ENCODE results near the gene CCDC85A. TPM values are rescaled to one million over a fixed set of nuclear protein-coding genes. Genes with fewer than 3 reads are reported as not detected.

Gene CCDC85A
- total RNA-seq, 4 donors from 2014 or later, result 0.42 to 2.1 (median 1.3) TPM

GRCh38 chr2:56335101-56335500 is 151.3 kb downstream of the CCDC85A start:
- no peak for DNase-seq
- no peaks in the 10 kb centered on the region for H3K4me1 ChIP-seq
- intact Hi-C loops (cut with DNase I), result no loop called here
- no peak for TF ChIP-seq POLR2A (IDR thresholded peaks at IDR 0.05)
- TF ChIP-seq, protein P1, sequence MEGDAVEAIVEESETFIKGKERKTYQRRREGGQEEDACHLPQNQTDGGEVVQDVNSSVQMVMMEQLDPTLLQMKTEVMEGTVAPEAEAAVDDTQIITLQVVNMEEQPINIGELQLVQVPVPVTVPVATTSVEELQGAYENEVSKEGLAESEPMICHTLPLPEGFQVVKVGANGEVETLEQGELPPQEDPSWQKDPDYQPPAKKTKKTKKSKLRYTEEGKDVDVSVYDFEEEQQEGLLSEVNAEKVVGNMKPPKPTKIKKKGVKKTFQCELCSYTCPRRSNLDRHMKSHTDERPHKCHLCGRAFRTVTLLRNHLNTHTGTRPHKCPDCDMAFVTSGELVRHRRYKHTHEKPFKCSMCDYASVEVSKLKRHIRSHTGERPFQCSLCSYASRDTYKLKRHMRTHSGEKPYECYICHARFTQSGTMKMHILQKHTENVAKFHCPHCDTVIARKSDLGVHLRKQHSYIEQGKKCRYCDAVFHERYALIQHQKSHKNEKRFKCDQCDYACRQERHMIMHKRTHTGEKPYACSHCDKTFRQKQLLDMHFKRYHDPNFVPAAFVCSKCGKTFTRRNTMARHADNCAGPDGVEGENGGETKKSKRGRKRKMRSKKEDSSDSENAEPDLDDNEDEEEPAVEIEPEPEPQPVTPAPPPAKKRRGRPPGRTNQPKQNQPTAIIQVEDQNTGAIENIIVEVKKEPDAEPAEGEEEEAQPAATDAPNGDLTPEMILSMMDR (IDR thresholded peaks at IDR 0.05), result no peak
- H3K27ac ChIP-seq, result no peak overlapping the region
- WGBS, 2 donors, result 76 to 79% methylated on average over 3 of the region's 3 CpGs
- no peak overlapping the region for H3K4me3 ChIP-seq
- no peaks in the 10 kb centered on the region for H3K36me3 ChIP-seq
- no peaks in the 10 kb centered on the region for H3K27me3 ChIP-seq
- H3K9me3 ChIP-seq, result no peaks in the 10 kb centered on the region

DNA sequence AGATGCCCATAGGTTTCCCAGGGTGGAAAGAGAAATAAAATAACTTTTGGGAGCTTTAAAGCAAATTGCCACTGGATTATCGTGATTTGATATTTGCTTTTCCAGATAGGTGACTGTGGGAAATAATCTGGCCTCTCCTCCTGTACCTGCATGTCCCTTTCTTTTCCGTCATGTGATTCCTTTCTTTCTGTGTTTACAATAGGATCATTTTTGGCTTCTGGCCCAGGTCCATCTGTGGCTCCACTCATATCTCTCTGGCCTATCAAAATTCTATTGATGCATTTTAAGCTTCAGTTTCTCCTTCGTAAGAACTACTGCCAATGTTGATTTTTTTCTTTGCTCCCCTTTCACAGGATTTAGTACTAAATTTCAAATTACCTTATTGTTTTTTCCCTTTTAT is 153.6 kb downstream of the CCDC85A start:
- Histone ChIP-seq H3K9me3 (no peaks in the 10 kb centered on the region), H3K4me1 (no peaks in the 10 kb centered on the region), H3K36me3 (no peaks in the 10 kb centered on the region), H3K27me3 (no peaks in the 10 kb centered on the region), H3K4me3 (no peak overlapping the region), H3K27ac (no peak overlapping the region)
- no peak for TF ChIP-seq POLR2A (IDR thresholded peaks at IDR 0.05)
- TF ChIP-seq, protein P1 (IDR thresholded peaks at IDR 0.05), result no peak
- intact Hi-C loops (cut with DNase I), result no loop called here
- 36 to 49% methylated on average over 3 of the region's 3 CpGs for WGBS, 2 donors
- no peak for DNase-seq

GRCh38 chr2:56338232-56338631 is 154.4 kb downstream of the CCDC85A start:
- Histone ChIP-seq H3K4me3 (no peak overlapping the region), H3K36me3 (no peaks in the 10 kb centered on the region), H3K9me3 (no peaks in the 10 kb centered on the region), H3K27ac (no peak overlapping the region), H3K4me1 (no peaks in the 10 kb centered on the region), H3K27me3 (no peaks in the 10 kb centered on the region)
- intact Hi-C loops (cut with DNase I), result no loop called here
- 86 to 87% methylated on average over 2 of the region's 2 CpGs for WGBS, 2 donors
- TF ChIP-seq, protein P1 (IDR thresholded peaks at IDR 0.05), result no peak
- no peak for TF ChIP-seq POLR2A (IDR thresholded peaks at IDR 0.05)
- DNase-seq, result no peak

DNA sequence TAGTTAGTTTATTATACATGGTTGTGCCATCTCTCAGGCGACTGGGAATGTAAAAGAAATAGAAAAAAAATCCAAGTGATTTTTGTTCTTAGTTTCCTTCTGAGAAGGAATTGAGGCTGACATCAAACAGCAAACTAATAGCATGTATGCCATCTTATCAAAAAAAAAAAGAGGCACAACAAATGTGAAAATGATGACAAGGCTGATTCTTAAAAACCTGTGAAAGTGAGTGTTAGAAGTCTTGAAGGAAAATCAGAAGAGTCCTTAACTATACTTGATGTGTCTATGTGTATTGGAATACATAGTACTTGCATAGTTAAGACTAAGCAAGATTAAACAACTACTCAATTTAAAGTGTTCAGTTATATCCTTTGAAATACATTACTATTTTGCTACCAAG is 161.0 kb downstream of the CCDC85A start:
- H3K4me1 ChIP-seq, result no peaks in the 10 kb centered on the region
- no peaks in the 10 kb centered on the region for H3K9me3 ChIP-seq
- no peaks in the 10 kb centered on the region for H3K27me3 ChIP-seq
- no peak overlapping the region for H3K27ac ChIP-seq
- TF ChIP-seq POLR2A (IDR thresholded peaks at IDR 0.05), result no peak
- TF ChIP-seq, protein P1 (IDR thresholded peaks at IDR 0.05), result no peak
- intact Hi-C loops (cut with DNase I), result no loop called here
- H3K36me3 ChIP-seq, result no peaks in the 10 kb centered on the region
- 82% methylated on average over 1 of the region's 1 CpG for WGBS, 2 donors
- H3K4me3 ChIP-seq, result no peak overlapping the region
- DNase-seq, result no peak

DNA sequence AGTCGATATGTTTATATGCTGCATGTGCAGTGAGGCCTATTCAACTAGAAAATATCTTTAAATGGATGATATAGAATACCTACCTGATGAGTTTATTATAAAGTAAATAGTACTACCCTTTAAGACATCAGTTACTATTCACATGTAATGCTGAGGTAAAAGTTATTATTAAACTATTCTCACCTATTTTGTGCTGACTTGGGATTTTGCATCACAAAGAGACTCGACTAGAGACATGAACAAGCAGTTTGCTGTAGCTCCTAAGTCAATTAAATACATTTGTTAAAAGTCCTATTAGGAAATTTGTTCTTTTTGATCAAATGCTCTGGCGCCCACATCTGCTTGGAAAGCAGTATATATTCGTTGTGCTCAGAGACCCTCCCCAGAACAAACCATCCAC is 164.1 kb downstream of the CCDC85A start:
- 63 to 68% methylated on average over 4 of the region's 4 CpGs for whole genome bisulfite sequencing, 2 donors
- no peak for DNase-seq
- Histone ChIP-seq H3K27ac (no peak overlapping the region), H3K27me3 (no peaks in the 10 kb centered on the region), H3K4me1 (no peaks in the 10 kb centered on the region), H3K9me3 (no peaks in the 10 kb centered on the region), H3K4me3 (no peak overlapping the region), H3K36me3 (no peaks in the 10 kb centered on the region)
- intact Hi-C loops (cut with DNase I), result no loop called here
- no peak for TF ChIP-seq POLR2A (IDR thresholded peaks at IDR 0.05)
- TF ChIP-seq, protein P1 (IDR thresholded peaks at IDR 0.05), result no peak

All from esophagus squamous epithelium (tissue), 5 donors.